Endothelial cell of umbilical vein (primary cell): ENCODE measurements around the gene PRUNE2. TPM values are rescaled to one million over a fixed set of nuclear protein-coding genes. Genes with fewer than 3 reads are reported as not detected.
"Not testable (repeated sequence)": the region's sequence is repeated elsewhere in the genome, so short reads cannot be mapped to it uniquely, and the experiment has no call there.

Experiments
- BruUV-seq: library from RNA; stranded (reverse); fragments of 400-500 nt; replicated peaks from 2 replicates; lab custom pipeline; 2021; lab: Mats Ljungman, UMichigan
- CTCF ChIA-PET: fragments of 300-600, 350-600 bp; sonication (Branson Sonifier 250); formaldehyde crosslinking; loops from one replicate; lab custom pipeline; 2021; ENCODE audit warnings: antibody characterized with exemption, inconsistent platforms; lab: Charles Lee
- POLR2A ChIA-PET: fragments of 300-600, 350-600 bp; sonication (Branson Sonifier 250); formaldehyde crosslinking; loops from one replicate; lab custom pipeline; 2021; ENCODE audit warnings: antibody characterized with exemption, inconsistent platforms; lab: Charles Lee
- DNase-seq: peaks from one replicate; pipeline ENCODE4 v3.0.0-alpha.2; 2011; ENCODE audit warnings: low read depth, low spot score
- FAIRE-seq: peaks from 2 replicates; lab custom pipeline; 2011; peaks lifted over from hg19 to GRCh38; lab: Jason Lieb, UNC
- H2AFZ ChIP-seq: 2 replicates; pipeline ENCODE4 v1.6.0; 2012; ENCODE audit warnings: low read depth, low read length, control low read depth, inconsistent platforms
- H3K27ac ChIP-seq: 2 replicates; pipeline ENCODE4 v1.5.1; 2011; ENCODE audit warnings: low read depth, mild to moderate bottlenecking, control low read depth, low read length, moderate library complexity; ENCODE audit not compliant: insufficient read depth
- H3K27me3 ChIP-seq, 2 experiments: 2 replicates each; pipeline versions ENCODE4 v1.6.0 to v1.6.1; 2011; ENCODE audit warnings: low read length in 2 of 2, mixed read lengths in 1 of 2; ENCODE audit not compliant: control insufficient read depth in 2 of 2, insufficient read depth in 2 of 2
- H3K36me3 ChIP-seq, 2 experiments: 2 replicates in 1 of 2; 3 replicates in 1 of 2; pipeline ENCODE4 v1.5.1; 2011; ENCODE audit warnings: low read length in 2 of 2, mild to moderate bottlenecking in 1 of 2, moderate library complexity in 1 of 2; ENCODE audit not compliant: control insufficient read depth in 2 of 2, insufficient read depth in 2 of 2; ENCODE audit errors: extremely low read depth in 1 of 2
- H3K4me1 ChIP-seq: 3 replicates; pipeline ENCODE4 v1.5.1; 2011; ENCODE audit warnings: mild to moderate bottlenecking, low read length; ENCODE audit not compliant: control insufficient read depth, insufficient read depth; ENCODE audit errors: extremely low read depth
- H3K4me2 ChIP-seq: 2 replicates; pipeline ENCODE4 v1.6.1; 2011; ENCODE audit warnings: low read length, control low read depth, mixed read lengths; ENCODE audit not compliant: insufficient read depth
- H3K4me3 ChIP-seq, 3 experiments: fragments of 200-600 bp in 1 of 3; sonication (generic), shearing (Covaris generic) in 1 of 3; replicated peaks in 1 of 3; 2 replicates each; pipeline ENCODE4 v1.5.1; 2011 to 2016; ENCODE audit warnings: control low read depth in 3 of 3, low read length in 3 of 3, mild to moderate bottlenecking in 2 of 3, inconsistent platforms in 1 of 3, low read depth in 1 of 3, moderate library complexity in 1 of 3; ENCODE audit not compliant: insufficient read depth in 1 of 3
- H3K79me2 ChIP-seq: 2 replicates; pipeline ENCODE4 v1.6.0; 2012; ENCODE audit warnings: low read length, inconsistent platforms; ENCODE audit not compliant: control insufficient read depth, insufficient read depth
- H3K9ac ChIP-seq: replicated peaks from 2 replicates; pipeline ENCODE3; 2011; ENCODE audit warnings: low read length, control low read depth; ENCODE audit not compliant: insufficient read depth; ENCODE audit errors: extremely low read depth
- H3K9me1 ChIP-seq: replicated peaks from 3 replicates; pipeline ENCODE4 v1.6.0; 2011; ENCODE audit warnings: mild to moderate bottlenecking, low read length; ENCODE audit not compliant: control insufficient read depth, insufficient read depth; ENCODE audit errors: extremely low read depth
- H3K9me3 ChIP-seq: replicated peaks from 2 replicates; pipeline ENCODE4 v1.5.1; 2012; ENCODE audit warnings: low read length, inconsistent platforms; ENCODE audit not compliant: control insufficient read depth, insufficient read depth
- H4K20me1 ChIP-seq: replicated peaks from 2 replicates; pipeline ENCODE3; 2011; ENCODE audit warnings: mild to moderate bottlenecking, low read length; ENCODE audit not compliant: control insufficient read depth, insufficient read depth; ENCODE audit errors: extremely low read depth
- CTCF ChIP-seq, 2 donors: IDR thresholded peaks; 1 replicate in 1 of 2; 2 replicates in 1 of 2; pipeline ENCODE4 v1.5.1; 2011; ENCODE audit warnings: low read length in 2 of 2, mild to moderate bottlenecking in 2 of 2, moderate library complexity in 2 of 2, control low read depth in 1 of 2, inconsistent platforms in 1 of 2, low read depth in 1 of 2; ENCODE audit not compliant: insufficient read depth in 1 of 2; ENCODE audit errors: extremely low read depth in 1 of 2
- EZH2 ChIP-seq: IDR thresholded peaks from 2 replicates; pipeline ENCODE4 v1.6.1; 2012; ENCODE audit warnings: borderline replicate concordance, low read depth, mild to moderate bottlenecking, moderate library complexity, low read length, inconsistent platforms; ENCODE audit not compliant: severe bottlenecking
- FOS ChIP-seq: IDR thresholded peaks from 2 replicates; pipeline ENCODE4 v1.6.1; 2011; ENCODE audit warnings: mild to moderate bottlenecking, low read length, moderate library complexity, borderline replicate concordance; ENCODE audit not compliant: insufficient read depth
- GATA2 ChIP-seq: IDR thresholded peaks from 2 replicates; pipeline ENCODE4 v1.7.0; 2011; ENCODE audit warnings: low read depth, mild to moderate bottlenecking, moderate library complexity, mixed read lengths, low read length; ENCODE audit not compliant: insufficient read length, insufficient read depth
- JUN ChIP-seq: IDR thresholded peaks from 2 replicates; pipeline ENCODE4 v1.6.1; 2011; ENCODE audit warnings: borderline replicate concordance, low read depth; ENCODE audit not compliant: insufficient read length, insufficient read depth
- MAX ChIP-seq: IDR thresholded peaks from 2 replicates; pipeline ENCODE4 v1.6.1; 2011; ENCODE audit not compliant: insufficient read depth, insufficient read length
- MYC ChIP-seq: IDR thresholded peaks from one replicate; pipeline ENCODE4 v1.6.1; 2011; ENCODE audit warnings: mild to moderate bottlenecking, low read depth, low read length
- POLR2A ChIP-seq: IDR thresholded peaks from 2 replicates; pipeline ENCODE4 v1.6.1; 2012; ENCODE audit warnings: low read depth, mild to moderate bottlenecking, control low read depth, low read length
- POLR2AphosphoS5 ChIP-seq: IDR thresholded peaks from 2 replicates; pipeline ENCODE4 v1.6.1; 2012; ENCODE audit warnings: low read depth, mild to moderate bottlenecking, control low read depth, low read length, moderate library complexity; ENCODE audit not compliant: insufficient read depth
- dilution Hi-C: fragments of 300-500 bp; cut with MboI; formaldehyde crosslinking; loops from one replicate; pipeline ENCODE4 v1.15.0; 2019; ENCODE audit warnings: low sequenced_read_pairs; ENCODE audit not compliant: extremely low pct_ligation_motif_present
- intact Hi-C: fragments of 100-400 bp; cut with micrococcal nuclease; formaldehyde crosslinking; loops from one replicate; pipeline ENCODE4 v1.10.0; 2022
- polyA plus RNA-seq, 4 experiments: library from polyadenylated mRNA; depleted of rRNA in 3 of 4; stranded (reverse) in 3 of 4; unstranded in 1 of 4; fragments of >200 nt; gene quantifications; 2 replicates each; pipeline versions ENCODE4 v1.2.1 to v1.2.3, GENCODE V29; 2011 to 2012; ENCODE audit warnings: missing spikeins in 1 of 4
- total RNA-seq: library from RNA; stranded (reverse); gene quantifications from 2 replicates; pipeline ENCODE4 v1.2.3, GENCODE V29; 2021

PRUNE2 gene
- total and polyA plus RNA-seq, 2 donors (not counting 3 experiments of a cell fraction or from before 2014, with no cell fraction given), result 15.8 to 21.7 TPM

GRCh38 chr9:76593961-76594735, 311.8 kb downstream of the PRUNE2 start:
- DNase-seq, H3K9ac ChIP-seq, H3K4me2 ChIP-seq, H3K27me3 ChIP-seq, intact Hi-C loops, H3K9me1 ChIP-seq, H3K27ac ChIP-seq, H3K4me1 ChIP-seq, H3K9me3 ChIP-seq, H3K36me3 ChIP-seq, BruUV-seq, FAIRE-seq, H3K79me2 ChIP-seq, POLR2A ChIA-PET, dilution Hi-C loops, H3K4me3 ChIP-seq, H4K20me1 ChIP-seq, H2AFZ ChIP-seq: not testable (repeated sequence)
- CTCF ChIA-PET, result interaction anchor here (1.1 kb wide), 1 partner anchor 15 kb away, joined by 3 read pairs; no protein-coding TSS in a partner anchor

- H3K27me3 ChIP-seq, result peaks cover 0 to 6% of the 10 kb centered on the region in 2 experiments
- DNase-seq (no peak), FAIRE-seq (no peak)
- ChIA-PET CTCF (interaction anchor here (0.7 to 2.0 kb wide), 6 partner anchors 9 to 43 kb away, joined by 3 to 7 read pairs (median 4); no protein-coding TSS in a partner anchor), POLR2A (no interaction called here)
- no peak overlapping the region for H3K27ac ChIP-seq
- H3K4me3 ChIP-seq, result no peak overlapping the region
- no peaks in the 10 kb centered on the region for H3K36me3 ChIP-seq
- TF ChIP-seq GATA2, result no peak
- no peak for TF ChIP-seq MAX
- TF ChIP-seq JUN, result no peak
- no peak for TF ChIP-seq CTCF (IDR thresholded peaks at IDR 0.05; ENCODE audit: extremely low read depth in 1 of 2, insufficient read depth in 1 of 2, low read depth in 1 of 2, low read length in 2 of 2)
- TF ChIP-seq POLR2A, result no peak
- TF ChIP-seq FOS, result no peak
- no peak for TF ChIP-seq POLR2AphosphoS5
- no peak for TF ChIP-seq EZH2
- TF ChIP-seq MYC, result no peak
- dilution Hi-C loops (no loop called here), intact Hi-C loops (no loop called here)
- H3K9me3 ChIP-seq, result no peaks in the 10 kb centered on the region
- H3K9ac ChIP-seq, result no peak overlapping the region
- H3K79me2 ChIP-seq, result no peaks in the 10 kb centered on the region
- H3K4me2 ChIP-seq, result no peak overlapping the region
- no peak overlapping the region for H2AFZ ChIP-seq
- no peaks in the 10 kb centered on the region for H3K4me1 ChIP-seq
- BruUV-seq, result no TSS peak
- no peaks in the 10 kb centered on the region for H4K20me1 ChIP-seq
- H3K9me1 ChIP-seq, result no peaks in the 10 kb centered on the region
Measured at GRCh38 chr9:76592974-76593347, 313.0 kb downstream of the PRUNE2 start.
